Measurements from ENCODE around the gene RNASE4.
"Not testable (repeated sequence)": the region's sequence is repeated elsewhere in the genome, so short reads cannot be mapped to it uniquely, and the experiment has no call there.

Gene RNASE4

GRCh38 chr14:20697273-20698017, 13.1 kb downstream of the RNASE4 start:
- DNase-seq (ENCODE audit: extremely low read depth in 1 of 2, low read depth in 1 of 2) = peak in 1 of 2 donors; percentile 41

DNA sequence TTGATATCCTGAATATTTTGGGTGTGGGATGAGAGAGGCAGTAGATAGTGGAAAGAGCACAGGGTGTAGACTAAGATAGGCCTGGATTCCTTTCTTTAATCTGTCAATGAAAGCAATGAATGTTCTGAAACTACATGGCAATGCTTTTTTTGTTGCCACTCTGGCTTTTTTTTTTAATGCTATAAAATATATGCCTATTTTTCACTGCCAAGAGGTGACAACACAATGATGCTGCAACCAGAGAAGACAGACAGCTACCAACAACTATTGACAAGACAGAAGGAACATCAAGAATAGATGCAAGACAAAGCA, 13.6 kb downstream of the RNASE4 start:
- no peak for DNase-seq (ENCODE audit: extremely low read depth in 1 of 2, low read depth in 1 of 2)

DNA sequence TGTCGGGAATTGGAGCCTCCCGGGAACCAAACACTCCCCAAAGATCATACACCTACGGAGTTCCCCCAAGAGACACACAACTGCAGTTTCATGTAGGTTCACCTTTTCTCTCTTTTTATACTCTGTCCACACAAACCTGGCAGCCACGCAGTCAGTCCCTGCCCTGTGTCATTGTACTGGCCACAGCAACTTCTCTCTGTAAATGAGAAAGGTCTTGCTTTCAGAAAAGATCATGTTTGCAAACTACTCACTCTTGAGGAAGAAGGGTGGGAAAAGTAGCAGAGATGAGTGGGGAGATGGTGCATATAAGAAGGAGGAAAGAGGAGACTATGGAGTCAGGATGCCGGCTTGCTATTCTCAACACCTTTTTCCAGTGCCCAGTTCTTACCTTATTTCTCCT, 14.6 kb downstream of the RNASE4 start:
- DNase-seq (ENCODE audit: extremely low read depth in 1 of 2, low read depth in 1 of 2) = no peak

GRCh38 chr14:20699931-20700330, 15.6 kb downstream of the RNASE4 start:
- no peak for DNase-seq (ENCODE audit: extremely low read depth in 1 of 2, low read depth in 1 of 2)

- not testable (repeated sequence) for DNase-seq (ENCODE audit: extremely low read depth in 1 of 2, low read depth in 1 of 2)
These were observed 16.6 kb downstream of the RNASE4 start for GRCh38 chr14:20700965-20701364.

GRCh38 chr14:20706657-20707355, 22.4 kb downstream of the RNASE4 start:
- DNase-seq (ENCODE audit: extremely low read depth in 1 of 2, low read depth in 1 of 2) = no peak

GRCh38 chr14:20707622-20708021, 23.3 kb downstream of the RNASE4 start:
- DNase-seq (ENCODE audit: extremely low read depth in 1 of 2, low read depth in 1 of 2) = no peak

GRCh38 chr14:20711261-20711660, 26.9 kb downstream of the RNASE4 start:
- DNase-seq (ENCODE audit: extremely low read depth in 1 of 2, low read depth in 1 of 2) = no peak

DNA sequence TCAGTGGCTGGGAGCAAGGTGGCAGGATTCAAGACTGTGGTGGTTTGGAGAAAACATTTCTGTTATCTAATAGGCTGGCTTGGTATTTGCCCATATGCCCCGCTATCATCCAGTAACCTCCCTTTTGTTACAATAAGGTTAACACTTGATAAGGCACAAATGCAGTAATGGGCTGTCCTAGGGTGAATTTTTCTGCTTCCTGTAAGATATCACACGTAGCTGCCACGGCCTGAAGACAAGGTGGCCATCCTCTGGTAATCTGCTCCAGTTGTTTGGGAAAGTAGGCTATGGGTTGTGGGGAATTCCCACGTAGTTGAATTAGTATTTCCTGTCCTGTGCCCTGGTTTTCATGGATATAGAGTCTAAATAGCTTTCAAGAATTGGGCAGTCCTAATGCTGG, 27.3 kb downstream of the RNASE4 start:
- no peak for DNase-seq (ENCODE audit: extremely low read depth in 1 of 2, low read depth in 1 of 2)

- DNase-seq (ENCODE audit: extremely low read depth in 1 of 2, low read depth in 1 of 2) = no peak
These were observed 28.5 kb downstream of the RNASE4 start for GRCh38 chr14:20712904-20713303.

GRCh38 chr14:20714593-20715250, 30.4 kb downstream of the RNASE4 start:
- no peak for DNase-seq (ENCODE audit: extremely low read depth in 1 of 2, low read depth in 1 of 2)

- no peak for DNase-seq (ENCODE audit: extremely low read depth in 1 of 2, low read depth in 1 of 2)
These were observed 35.4 kb downstream of the RNASE4 start for GRCh38 chr14:20719777-20720176.

DNA sequence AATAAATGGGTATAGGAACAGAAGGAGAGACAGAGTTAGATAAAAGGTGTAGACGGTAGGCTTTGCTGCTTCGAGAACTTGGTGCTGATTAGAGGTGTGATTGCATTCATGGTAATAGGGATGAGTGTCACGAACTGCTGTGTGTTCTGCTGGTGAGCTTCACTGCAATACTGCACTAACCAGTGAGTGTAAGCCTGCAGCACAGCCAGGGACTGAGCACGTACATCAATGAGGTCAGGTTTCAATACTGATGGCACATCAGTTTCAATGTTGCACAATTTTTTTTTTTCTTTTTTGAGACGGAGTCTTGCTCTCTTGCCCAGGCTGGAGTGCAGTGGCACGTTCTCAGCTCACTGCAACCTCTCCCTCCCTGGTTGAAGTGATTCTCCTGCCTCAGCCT, 36.4 kb downstream of the RNASE4 start:
- DNase-seq (ENCODE audit: extremely low read depth in 1 of 2, low read depth in 1 of 2) = no peak

- no peak for DNase-seq (ENCODE audit: extremely low read depth in 1 of 2, low read depth in 1 of 2)
These were observed 37.7 kb downstream of the RNASE4 start for GRCh38 chr14:20722016-20722415.

DNA sequence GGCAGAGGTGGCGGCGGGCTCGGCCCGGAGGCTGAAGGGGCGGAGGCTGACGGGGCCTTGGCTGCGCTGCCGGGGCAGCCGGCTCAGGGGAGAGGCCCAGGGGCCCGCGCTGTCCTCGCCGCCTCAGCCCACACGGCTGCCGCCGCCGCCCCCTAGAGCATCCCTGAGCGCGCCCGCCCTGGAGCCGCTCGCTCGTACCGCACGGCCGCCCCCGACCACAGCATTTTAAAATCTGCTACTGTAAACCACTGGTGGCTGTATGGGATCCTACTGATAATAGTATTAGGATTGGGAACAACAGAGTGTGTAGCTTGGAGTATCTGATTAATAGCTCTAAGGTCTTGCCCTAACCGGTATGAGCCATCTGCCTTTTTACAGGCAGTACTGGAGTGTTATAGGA, 39.1 kb downstream of the RNASE4 start:
- DNase-seq (ENCODE audit: extremely low read depth in 1 of 2, low read depth in 1 of 2) = no peak

DNA sequence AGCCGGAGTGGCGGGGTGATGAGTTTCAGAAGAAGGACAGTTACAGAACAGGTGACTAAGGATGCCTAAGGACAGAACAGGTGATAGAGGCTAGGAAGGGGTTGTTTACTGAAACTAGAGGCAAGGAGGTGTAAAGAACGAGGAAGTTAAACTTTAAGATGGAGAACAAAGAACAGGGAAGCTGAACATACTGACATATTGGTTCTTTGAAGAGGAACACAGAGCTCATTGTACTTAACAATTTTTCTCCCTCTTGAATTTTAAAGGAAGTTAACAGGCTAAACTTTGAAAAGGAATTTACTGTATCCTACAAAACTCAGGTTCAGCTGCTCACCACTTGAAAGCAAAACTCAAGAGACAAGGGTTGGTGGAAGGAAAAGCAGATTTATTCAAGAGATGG, 41.8 kb downstream of the RNASE4 start:
- not testable (repeated sequence) for DNase-seq (ENCODE audit: extremely low read depth in 1 of 2, low read depth in 1 of 2)

- no peak for DNase-seq (ENCODE audit: extremely low read depth in 1 of 2, low read depth in 1 of 2)
These were observed 42.2 kb downstream of the RNASE4 start for GRCh38 chr14:20726531-20726930.

DNA sequence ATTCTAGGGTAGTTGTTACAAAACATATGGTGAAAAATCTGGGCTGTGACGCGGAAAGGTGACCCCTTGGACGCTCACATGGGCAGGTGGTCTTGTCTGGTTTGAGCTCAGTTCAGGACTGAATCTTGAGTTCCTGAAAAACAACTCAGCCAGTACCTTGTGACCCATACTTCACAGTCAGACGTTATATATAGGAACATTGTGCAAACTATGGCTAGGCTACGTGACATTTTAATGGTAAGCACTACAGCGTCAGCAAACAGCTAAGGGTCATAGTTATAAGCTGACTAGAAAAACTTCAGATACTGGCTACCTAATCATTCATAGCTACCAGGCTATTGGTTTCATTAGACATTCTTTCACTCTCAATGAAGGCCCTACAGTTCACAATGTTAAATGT, 46.5 kb downstream of the RNASE4 start:
- no peak for DNase-seq (ENCODE audit: extremely low read depth in 1 of 2, low read depth in 1 of 2)

DNA sequence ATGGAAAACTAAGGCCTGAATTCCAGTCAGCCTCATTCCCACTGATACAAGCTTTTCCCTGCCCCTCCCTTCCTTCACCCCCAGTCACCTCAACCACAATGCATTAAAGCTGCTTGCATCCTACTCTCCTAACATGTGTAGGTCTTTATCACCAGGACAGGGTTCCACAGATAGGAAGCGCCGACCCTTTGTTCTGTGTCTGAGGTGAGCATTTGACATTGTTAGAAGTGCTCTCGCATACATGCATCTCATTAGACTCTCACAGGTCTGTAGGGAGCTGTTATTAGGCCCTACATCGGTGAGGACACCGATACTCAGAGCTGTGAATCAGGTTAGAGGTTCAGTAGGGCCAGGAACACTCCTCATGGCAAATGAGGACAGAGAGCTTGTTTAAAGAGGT, 48.1 kb downstream of the RNASE4 start:
- no peak for DNase-seq (ENCODE audit: extremely low read depth in 1 of 2, low read depth in 1 of 2)

- DNase-seq (ENCODE audit: extremely low read depth in 1 of 2, low read depth in 1 of 2) = no peak
These were observed 48.7 kb downstream of the RNASE4 start for GRCh38 chr14:20732979-20733635.

- DNase-seq (ENCODE audit: extremely low read depth in 1 of 2, low read depth in 1 of 2) = no peak
These were observed 49.5 kb downstream of the RNASE4 start for GRCh38 chr14:20733684-20734429.

Data from activated CD8-positive, alpha-beta memory T cell treated with anti-CD3 and anti-CD28 coated beads for 1 hour (primary cell).